ENCODE results near the gene ORC4.

ORC4 gene

GRCh38 chr2:148049284-148049683 lies 28.7 kb upstream of the ORC4 start:
- no peak for DNase-seq (ENCODE audit: extremely low spot score)

GRCh38 chr2:148048475-148049221 lies 28.1 kb upstream of the ORC4 start:
- ChIA-PET CTCF (no interaction called here), POLR2A (no interaction called here)
- DNase-seq (ENCODE audit: extremely low spot score), result no peak

More at GRCh38 chr2:148049284-148049683, 28.7 kb upstream of the ORC4 start:
- ChIA-PET CTCF (no interaction called here), POLR2A (no interaction called here)
- TF ChIP-seq BHLHE40 (IDR thresholded peaks at IDR 0.05; ENCODE audit: borderline replicate concordance), result no peak
- TF ChIP-seq ARNT (IDR thresholded peaks at IDR 0.05), result no peak
- no peak for TF ChIP-seq PKNOX1 (IDR thresholded peaks at IDR 0.05)
- no peak for TF ChIP-seq TARDBP (IDR thresholded peaks at IDR 0.05)
- TF ChIP-seq ZNF384 (IDR thresholded peaks at IDR 0.05), result no peak
- TF ChIP-seq L3MBTL2 (conservative IDR thresholded peaks at IDR 0.05), result no peak
- no peak for TF ChIP-seq FOXM1 (IDR thresholded peaks at IDR 0.05; ENCODE audit: borderline replicate concordance)
- no peak for TF ChIP-seq LEF1 (IDR thresholded peaks at IDR 0.05; ENCODE audit: borderline replicate concordance)
- no peak for TF ChIP-seq SP1 (IDR thresholded peaks at IDR 0.05)
- no peak for TF ChIP-seq FOXA1 (IDR thresholded peaks at IDR 0.05)

GRCh38 chr2:148046802-148047201 lies 26.3 kb upstream of the ORC4 start:
- no peak for DNase-seq (ENCODE audit: extremely low spot score)
- TF ChIP-seq PKNOX1 (IDR thresholded peaks at IDR 0.05) (no peak), FOXA1 (IDR thresholded peaks at IDR 0.05) (no peak), FOXM1 (IDR thresholded peaks at IDR 0.05; ENCODE audit: borderline replicate concordance) (no peak), FOXK2 (IDR thresholded peaks at IDR 0.05) (no peak), CTBP1 (IDR thresholded peaks at IDR 0.05; ENCODE audit: borderline replicate concordance) (no peak), BHLHE40 (IDR thresholded peaks at IDR 0.05; ENCODE audit: borderline replicate concordance) (no peak), ZNF384 (IDR thresholded peaks at IDR 0.05) (no peak), SP1 (IDR thresholded peaks at IDR 0.05) (no peak), L3MBTL2 (conservative IDR thresholded peaks at IDR 0.05) (no peak), HDGF (IDR thresholded peaks at IDR 0.05; ENCODE audit: borderline replicate concordance) (no peak), NFRKB (IDR thresholded peaks at IDR 0.05) (no peak), TARDBP (IDR thresholded peaks at IDR 0.05) (no peak), LEF1 (IDR thresholded peaks at IDR 0.05; ENCODE audit: borderline replicate concordance) (no peak)
- ChIA-PET POLR2A (no interaction called here), CTCF (no interaction called here)

More at GRCh38 chr2:148048475-148049221, 28.1 kb upstream of the ORC4 start:
- TF ChIP-seq CTBP1 (IDR thresholded peaks at IDR 0.05; ENCODE audit: borderline replicate concordance) (no peak), SUZ12 (IDR thresholded peaks at IDR 0.05) (no peak), NFRKB (IDR thresholded peaks at IDR 0.05) (no peak), FOXK2 (IDR thresholded peaks at IDR 0.05) (no peak), ARNT (IDR thresholded peaks at IDR 0.05) (no peak), FOXA1 (IDR thresholded peaks at IDR 0.05) (no peak), ELF4 (IDR thresholded peaks at IDR 0.05) (no peak), PKNOX1 (IDR thresholded peaks at IDR 0.05) (no peak), ZNF384 (IDR thresholded peaks at IDR 0.05) (no peak), L3MBTL2 (conservative IDR thresholded peaks at IDR 0.05) (no peak), SP1 (IDR thresholded peaks at IDR 0.05) (no peak), FOXM1 (IDR thresholded peaks at IDR 0.05; ENCODE audit: borderline replicate concordance) (no peak), LEF1 (IDR thresholded peaks at IDR 0.05; ENCODE audit: borderline replicate concordance) (no peak)

GRCh38 chr2:148044322-148044721 lies 23.8 kb upstream of the ORC4 start:
- POLR2A ChIA-PET, result no interaction called here
- CTCF ChIA-PET, result no interaction called here

GRCh38 chr2:148042219-148042618 lies 21.7 kb upstream of the ORC4 start:
- no peak for TF ChIP-seq FOXK2 (IDR thresholded peaks at IDR 0.05)
- TF ChIP-seq PKNOX1 (IDR thresholded peaks at IDR 0.05), result no peak
- no peak for TF ChIP-seq L3MBTL2 (conservative IDR thresholded peaks at IDR 0.05)
- TF ChIP-seq TARDBP (IDR thresholded peaks at IDR 0.05), result no peak
- TF ChIP-seq LEF1 (IDR thresholded peaks at IDR 0.05; ENCODE audit: borderline replicate concordance), result no peak
- TF ChIP-seq SUZ12 (IDR thresholded peaks at IDR 0.05), result no peak
- no peak for TF ChIP-seq SP1 (IDR thresholded peaks at IDR 0.05)
- TF ChIP-seq ZNF384 (IDR thresholded peaks at IDR 0.05), result no peak
- no peak for TF ChIP-seq NFRKB (IDR thresholded peaks at IDR 0.05)
- TF ChIP-seq FOXM1 (IDR thresholded peaks at IDR 0.05; ENCODE audit: borderline replicate concordance), result no peak
- no peak for TF ChIP-seq BHLHE40 (IDR thresholded peaks at IDR 0.05; ENCODE audit: borderline replicate concordance)
- TF ChIP-seq ARNT (IDR thresholded peaks at IDR 0.05), result no peak
- no peak for TF ChIP-seq FOXA1 (IDR thresholded peaks at IDR 0.05)
- TF ChIP-seq CTBP1 (IDR thresholded peaks at IDR 0.05; ENCODE audit: borderline replicate concordance), result no peak
- TF ChIP-seq ELF4 (IDR thresholded peaks at IDR 0.05), result no peak
- POLR2A ChIA-PET, result no interaction called here
- no peak for DNase-seq (ENCODE audit: extremely low spot score)
- CTCF ChIA-PET, result no interaction called here

More at GRCh38 chr2:148044322-148044721, 23.8 kb upstream of the ORC4 start:
- TF ChIP-seq FOXK2 (IDR thresholded peaks at IDR 0.05), result no peak
- no peak for DNase-seq (ENCODE audit: extremely low spot score)

- DNase-seq (ENCODE audit: extremely low spot score), result no peak
- CTCF ChIA-PET, result no interaction called here
- POLR2A ChIA-PET, result no interaction called here
- TF ChIP-seq NFRKB (IDR thresholded peaks at IDR 0.05) (no peak), HDGF (IDR thresholded peaks at IDR 0.05; ENCODE audit: borderline replicate concordance) (no peak), ZNF384 (IDR thresholded peaks at IDR 0.05) (no peak), LEF1 (IDR thresholded peaks at IDR 0.05; ENCODE audit: borderline replicate concordance) (no peak), ELF4 (IDR thresholded peaks at IDR 0.05) (no peak), CTBP1 (IDR thresholded peaks at IDR 0.05; ENCODE audit: borderline replicate concordance) (no peak), ARNT (IDR thresholded peaks at IDR 0.05) (no peak)
Measured at GRCh38 chr2:148039783-148040182, 19.2 kb upstream of the ORC4 start.
